GM18951 (cell line): Measurements from ENCODE around the gene DNAAF5.

Experiments used
- POLR2A ChIP-seq: IDR thresholded peaks from 4 replicates; pipeline ENCODE4 v1.6.1; 2011; ENCODE audit warnings: mild to moderate bottlenecking; ENCODE audit not compliant: insufficient read length, insufficient read depth; ENCODE audit errors: extremely low read depth
- in situ Hi-C: fragments of 300-500 bp; cut with MboI; formaldehyde crosslinking; loops from one replicate; pipeline ENCODE4 v1.12.0; 2022; ENCODE audit warnings: low sequenced_read_pairs, mixed read lengths, inconsistent platforms; ENCODE audit not compliant: unreplicated experiment

The DNAAF5 gene

GRCh38 chr7:761631-762030, 35.1 kb downstream of the DNAAF5 start:
- TF ChIP-seq POLR2A: no peak
- in situ Hi-C loops: loop anchor here (10.0 kb wide), 1 partner anchor 447 kb away; no protein-coding TSS in a partner anchor

- in situ Hi-C loops: loop anchor here (10.0 kb wide), 1 partner anchor 448 kb away; no protein-coding TSS in a partner anchor
- no peak for TF ChIP-seq POLR2A
These were observed 36.4 kb downstream of the DNAAF5 start for GRCh38 chr7:762885-763284.

GRCh38 chr7:763762-764161, 37.3 kb downstream of the DNAAF5 start:
- no peak for TF ChIP-seq POLR2A
- in situ Hi-C loops: loop anchor here (10.0 kb wide), 1 partner anchor 449 kb away; no protein-coding TSS in a partner anchor

- no peak for TF ChIP-seq POLR2A
- in situ Hi-C loops: loop anchor here (10.0 kb wide), 1 partner anchor 451 kb away; no protein-coding TSS in a partner anchor
These were observed 38.9 kb downstream of the DNAAF5 start for GRCh38 chr7:765383-765782.

- no peak for TF ChIP-seq POLR2A
- in situ Hi-C loops: loop anchor here (10.0 kb wide), 1 partner anchor 453 kb away; no protein-coding TSS in a partner anchor
These were observed 41.1 kb downstream of the DNAAF5 start for GRCh38 chr7:767580-767940.

GRCh38 chr7:767941-768731, 41.6 kb downstream of the DNAAF5 start:
- in situ Hi-C loops: loop anchor here (10.0 kb wide), 1 partner anchor 453 kb away; no protein-coding TSS in a partner anchor
- no peak for TF ChIP-seq POLR2A

GRCh38 chr7:768881-769504, 42.5 kb downstream of the DNAAF5 start:
- no peak for TF ChIP-seq POLR2A
- in situ Hi-C loops: loop anchor here (10.0 kb wide), 1 partner anchor 454 kb away; no protein-coding TSS in a partner anchor

- TF ChIP-seq POLR2A: no peak
- in situ Hi-C loops: no loop called here
These were observed 43.8 kb downstream of the DNAAF5 start for GRCh38 chr7:770336-770735.

GRCh38 chr7:770741-771166, 44.3 kb downstream of the DNAAF5 start:
- TF ChIP-seq POLR2A: no peak
- in situ Hi-C loops: no loop called here

GRCh38 chr7:771234-772004, 44.9 kb downstream of the DNAAF5 start:
- in situ Hi-C loops: no loop called here
- no peak for TF ChIP-seq POLR2A

- in situ Hi-C loops: no loop called here
- TF ChIP-seq POLR2A: no peak
These were observed 45.5 kb downstream of the DNAAF5 start for GRCh38 chr7:772005-772294.

GRCh38 chr7:772392-772791, 45.9 kb downstream of the DNAAF5 start:
- in situ Hi-C loops: no loop called here
- no peak for TF ChIP-seq POLR2A

GRCh38 chr7:772861-773621, 46.5 kb downstream of the DNAAF5 start:
- no peak for TF ChIP-seq POLR2A
- in situ Hi-C loops: no loop called here

- TF ChIP-seq POLR2A: no peak
- in situ Hi-C loops: no loop called here
These were observed 47.1 kb downstream of the DNAAF5 start for GRCh38 chr7:773622-773915.
